Trophoblast cell (in vitro differentiated cells and primary cell): ENCODE results near the gene PRKX.

Experiments used
- DNase-seq, 2 donors: peaks; one replicate each; pipeline ENCODE4 v3.0.0-alpha.2; 2016
- H2AFZ ChIP-seq: 2 replicates; pipeline ENCODE4 v1.6.1; 2013; ENCODE audit warnings: low read length, moderate library complexity, mild to moderate bottlenecking; ENCODE audit not compliant: insufficient read depth, poor library complexity
- H2AK5ac ChIP-seq: 2 replicates; pipeline ENCODE4 v1.6.1; 2013; ENCODE audit warnings: mild to moderate bottlenecking, low read length
- H2BK120ac ChIP-seq: 2 replicates; pipeline ENCODE4 v1.6.1; 2013; ENCODE audit warnings: low read length, mild to moderate bottlenecking, moderate library complexity; ENCODE audit not compliant: insufficient read depth, poor library complexity
- H2BK12ac ChIP-seq: 2 replicates; pipeline ENCODE4 v1.6.1; 2013; ENCODE audit warnings: mild to moderate bottlenecking, low read length, moderate library complexity
- H2BK5ac ChIP-seq: 2 replicates; pipeline ENCODE4 v1.6.1; 2013; ENCODE audit warnings: low read length, low read depth, moderate library complexity, mild to moderate bottlenecking; ENCODE audit not compliant: poor library complexity
- H3K14ac ChIP-seq: 2 replicates; pipeline ENCODE4 v1.6.1; 2013; ENCODE audit warnings: mild to moderate bottlenecking, low read length
- H3K18ac ChIP-seq: 2 replicates; pipeline ENCODE4 v1.6.1; 2013; ENCODE audit warnings: mild to moderate bottlenecking, low read length
- H3K23ac ChIP-seq: 2 replicates; pipeline ENCODE4 v1.6.1; 2013; ENCODE audit warnings: low read length
- H3K27ac ChIP-seq: 2 replicates; pipeline ENCODE4 v1.5.1; 2013; ENCODE audit warnings: low read depth, mild to moderate bottlenecking, inconsistent platforms, low read length, moderate library complexity
- H3K27me3 ChIP-seq: 2 replicates; pipeline ENCODE4 v1.6.1; 2013; ENCODE audit warnings: inconsistent platforms, mild to moderate bottlenecking, low read length, moderate library complexity; ENCODE audit not compliant: insufficient read depth
- H3K36me3 ChIP-seq, 2 experiments: 1 replicate in 1 of 2; 2 replicates in 1 of 2; pipeline ENCODE4 v1.6.1; 2013; ENCODE audit warnings: low read length in 2 of 2, mild to moderate bottlenecking in 2 of 2, moderate library complexity in 1 of 2; ENCODE audit not compliant: insufficient read depth in 2 of 2, control insufficient read depth in 1 of 2
- H3K4ac ChIP-seq: 2 replicates; pipeline ENCODE4 v1.6.1; 2013; ENCODE audit warnings: low read depth, mild to moderate bottlenecking, low read length, moderate library complexity
- H3K4me1 ChIP-seq, 2 experiments: 1 replicate in 1 of 2; 2 replicates in 1 of 2; pipeline ENCODE4 v1.6.1; 2013; ENCODE audit warnings: low read length in 2 of 2, mild to moderate bottlenecking in 2 of 2, moderate library complexity in 1 of 2; ENCODE audit not compliant: insufficient read depth in 2 of 2, control insufficient read depth in 1 of 2
- H3K4me2 ChIP-seq: 2 replicates; pipeline ENCODE4 v1.6.1; 2013; ENCODE audit warnings: inconsistent platforms, mild to moderate bottlenecking, low read length, moderate library complexity
- H3K4me3 ChIP-seq: 2 replicates; pipeline ENCODE4 v1.5.1; 2013; ENCODE audit warnings: mild to moderate bottlenecking, low read depth, low read length, inconsistent platforms
- H3K79me1 ChIP-seq: one replicate; pipeline ENCODE4 v1.6.1; 2013; ENCODE audit warnings: low read length
- H3K79me2 ChIP-seq: 2 replicates; pipeline ENCODE4 v1.6.1; 2013; ENCODE audit warnings: low read length, mild to moderate bottlenecking; ENCODE audit not compliant: control insufficient read depth, insufficient read depth, poor library complexity
- H3K9ac ChIP-seq: 2 replicates; pipeline ENCODE4 v1.6.1; 2013; ENCODE audit warnings: mild to moderate bottlenecking, low read length
- H3K9me3 ChIP-seq: 2 replicates; pipeline ENCODE4 v1.6.1; 2013; ENCODE audit warnings: low read depth, mild to moderate bottlenecking, control low read depth, inconsistent platforms, low read length; ENCODE audit not compliant: insufficient read depth
- H4K12ac ChIP-seq: 2 replicates; pipeline ENCODE4 v1.6.1; 2013; ENCODE audit warnings: low read depth, mild to moderate bottlenecking, low read length, moderate library complexity
- H4K8ac ChIP-seq: 2 replicates; pipeline ENCODE4 v1.6.1; 2013; ENCODE audit warnings: low read depth, mild to moderate bottlenecking, low read length, moderate library complexity
- H4K91ac ChIP-seq: one replicate; pipeline ENCODE4 v1.6.1; 2013; ENCODE audit warnings: low read depth, mild to moderate bottlenecking, low read length, moderate library complexity
- WGBS: extraction: QIAGEN DNeasy Blood & Tissue Kit; methylation state at CpG from one replicate; pipeline ENCODE4 v1.1.7; 2013; ENCODE audit warnings: missing lambda C conversion rate; ENCODE audit not compliant: insufficient read length, insufficient coverage; ENCODE audit errors: extremely low coverage; 5-methylcytosine and 5-hydroxymethylcytosine counted together

The PRKX gene

GRCh38 chrX:3659761-3660160 lies 53.7 kb downstream of the PRKX start:
- no CpG with 5 or more reads among the region's 10 CpGs for WGBS
- no peak overlapping the region for H3K18ac ChIP-seq

DNA sequence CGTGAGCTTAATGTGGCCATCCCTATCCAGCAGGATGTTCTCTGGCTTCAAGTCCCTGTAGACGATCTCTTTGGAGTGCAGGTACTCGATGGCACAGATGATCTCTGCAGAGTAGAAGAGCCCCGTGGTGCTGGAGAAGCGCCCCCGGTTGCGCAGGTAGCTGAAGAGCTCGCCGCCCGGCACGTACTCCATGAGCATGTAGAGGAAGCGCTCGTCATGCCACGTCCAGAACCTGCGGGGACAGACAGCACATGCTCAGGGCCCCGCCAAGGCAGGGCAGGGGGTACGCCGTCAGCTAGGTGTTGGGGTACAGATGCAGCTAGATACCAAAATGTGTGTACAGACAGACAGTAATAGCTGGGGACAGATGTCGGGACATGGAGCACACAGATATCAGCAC lies 58.3 kb downstream of the PRKX start:
- Histone ChIP-seq H3K4me1 (no peaks in the 10 kb centered on the region), H3K4me2 (no peak overlapping the region), H3K9me3 (no peaks in the 10 kb centered on the region), H2AFZ (no peak overlapping the region), H4K91ac (no peak overlapping the region), H3K18ac (no peak overlapping the region), H3K36me3 (peaks cover 3 to 7% of the 10 kb centered on the region in 2 experiments), H2BK5ac (no peak overlapping the region), H3K4ac (no peak overlapping the region), H3K79me1 (no peaks in the 10 kb centered on the region), H3K79me2 (no peaks in the 10 kb centered on the region), H2BK120ac (no peak overlapping the region), H3K4me3 (no peak overlapping the region), H3K9ac (no peak overlapping the region), H4K8ac (no peak overlapping the region), H2AK5ac (no peak overlapping the region), H2BK12ac (no peak overlapping the region), H3K14ac (no peak overlapping the region), H3K27ac (no peak overlapping the region), H3K27me3 (no peaks in the 10 kb centered on the region), H4K12ac (no peak overlapping the region), H3K23ac (no peak overlapping the region)
- DNase-seq = no peak
- no CpG with 5 or more reads among the region's 19 CpGs for WGBS

More at GRCh38 chrX:3659761-3660160, 53.7 kb downstream of the PRKX start:
- H3K14ac ChIP-seq = no peak overlapping the region
- no peak overlapping the region for H4K91ac ChIP-seq
- H3K4ac ChIP-seq = no peak overlapping the region
- H3K9ac ChIP-seq = no peak overlapping the region
- no peak overlapping the region for H3K27ac ChIP-seq
- H3K27me3 ChIP-seq = no peaks in the 10 kb centered on the region
- H3K23ac ChIP-seq = no peak overlapping the region
- no peak overlapping the region for H3K4me3 ChIP-seq
- no peak overlapping the region for H2BK120ac ChIP-seq
- no peaks in the 10 kb centered on the region for H3K4me1 ChIP-seq
- H4K8ac ChIP-seq = no peak overlapping the region
- peaks cover 0 to 5% of the 10 kb centered on the region in 2 experiments for H3K36me3 ChIP-seq
- no peak overlapping the region for H2BK5ac ChIP-seq
- no peaks in the 10 kb centered on the region for H3K79me1 ChIP-seq
- H3K79me2 ChIP-seq = no peaks in the 10 kb centered on the region
- no peaks in the 10 kb centered on the region for H3K9me3 ChIP-seq
- H2AFZ ChIP-seq = no peak overlapping the region
- H4K12ac ChIP-seq = no peak overlapping the region
- peak; percentile 52 to 84 for DNase-seq
- H2BK12ac ChIP-seq = no peak overlapping the region
- no peak overlapping the region for H2AK5ac ChIP-seq
- H3K4me2 ChIP-seq = no peak overlapping the region

DNA sequence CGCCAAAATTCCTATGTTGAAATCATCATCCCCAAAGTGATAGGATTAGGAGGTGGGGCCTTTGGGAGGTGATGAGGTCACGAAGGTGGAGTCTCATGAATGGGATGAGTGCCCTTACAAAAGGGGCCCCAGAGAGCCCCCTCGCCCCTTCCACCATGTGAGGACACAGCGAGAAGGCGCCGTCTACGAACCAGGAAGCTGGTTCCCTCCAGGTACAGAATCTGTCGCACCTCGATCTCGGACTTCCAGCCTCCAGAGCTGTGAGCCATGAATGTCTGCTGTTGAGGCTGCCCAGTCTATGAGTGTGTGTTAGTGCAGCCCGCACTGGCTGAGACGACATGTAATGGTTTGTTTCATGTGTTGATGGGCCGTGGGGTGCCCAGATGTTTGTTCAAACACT lies 60.3 kb downstream of the PRKX start:
- Histone ChIP-seq H3K27me3 (no peaks in the 10 kb centered on the region), H3K4me1 (no peaks in the 10 kb centered on the region), H3K79me2 (no peaks in the 10 kb centered on the region), H3K18ac (no peak overlapping the region), H4K91ac (no peak overlapping the region), H2BK5ac (no peak overlapping the region), H4K12ac (no peak overlapping the region), H2BK12ac (no peak overlapping the region), H3K4ac (no peak overlapping the region), H2BK120ac (no peak overlapping the region), H3K9me3 (no peaks in the 10 kb centered on the region), H2AFZ (no peak overlapping the region), H3K9ac (no peak overlapping the region), H4K8ac (no peak overlapping the region), H3K23ac (no peak overlapping the region), H3K27ac (no peak overlapping the region), H3K14ac (no peak overlapping the region), H3K36me3 (peaks cover 3 to 7% of the 10 kb centered on the region in 2 experiments), H3K4me3 (no peak overlapping the region), H3K79me1 (no peaks in the 10 kb centered on the region), H2AK5ac (no peak overlapping the region), H3K4me2 (no peak overlapping the region)
- no CpG with 5 or more reads among the region's 13 CpGs for WGBS
- no peak for DNase-seq

- no peak overlapping the region for H3K18ac ChIP-seq
- no peak overlapping the region for H2AK5ac ChIP-seq
- H2BK120ac ChIP-seq = no peak overlapping the region
- H3K27me3 ChIP-seq = no peaks in the 10 kb centered on the region
- no peak overlapping the region for H3K4me3 ChIP-seq
- no peak overlapping the region for H3K14ac ChIP-seq
- H2AFZ ChIP-seq = no peak overlapping the region
- H3K23ac ChIP-seq = no peak overlapping the region
- no CpG with 5 or more reads among the region's 3 CpGs for WGBS
- H3K36me3 ChIP-seq = peaks cover 5 to 9% of the 10 kb centered on the region in 2 experiments
- no peak overlapping the region for H2BK12ac ChIP-seq
- no peak overlapping the region for H3K4me2 ChIP-seq
- no peak overlapping the region for H3K27ac ChIP-seq
- H4K91ac ChIP-seq = no peak overlapping the region
- H3K9ac ChIP-seq = no peak overlapping the region
- DNase-seq = peak; percentile 2 to 52
- no peak overlapping the region for H2BK5ac ChIP-seq
- H3K4ac ChIP-seq = no peak overlapping the region
- H4K8ac ChIP-seq = no peak overlapping the region
- H3K9me3 ChIP-seq = no peaks in the 10 kb centered on the region
- no peaks in the 10 kb centered on the region for H3K79me1 ChIP-seq
- H4K12ac ChIP-seq = no peak overlapping the region
- H3K79me2 ChIP-seq = no peaks in the 10 kb centered on the region
- no peaks in the 10 kb centered on the region for H3K4me1 ChIP-seq
Observed at GRCh38 chrX:3651277-3651676, 62.2 kb downstream of the PRKX start.
